ENCODE results near the gene OVCA2.

DNA sequence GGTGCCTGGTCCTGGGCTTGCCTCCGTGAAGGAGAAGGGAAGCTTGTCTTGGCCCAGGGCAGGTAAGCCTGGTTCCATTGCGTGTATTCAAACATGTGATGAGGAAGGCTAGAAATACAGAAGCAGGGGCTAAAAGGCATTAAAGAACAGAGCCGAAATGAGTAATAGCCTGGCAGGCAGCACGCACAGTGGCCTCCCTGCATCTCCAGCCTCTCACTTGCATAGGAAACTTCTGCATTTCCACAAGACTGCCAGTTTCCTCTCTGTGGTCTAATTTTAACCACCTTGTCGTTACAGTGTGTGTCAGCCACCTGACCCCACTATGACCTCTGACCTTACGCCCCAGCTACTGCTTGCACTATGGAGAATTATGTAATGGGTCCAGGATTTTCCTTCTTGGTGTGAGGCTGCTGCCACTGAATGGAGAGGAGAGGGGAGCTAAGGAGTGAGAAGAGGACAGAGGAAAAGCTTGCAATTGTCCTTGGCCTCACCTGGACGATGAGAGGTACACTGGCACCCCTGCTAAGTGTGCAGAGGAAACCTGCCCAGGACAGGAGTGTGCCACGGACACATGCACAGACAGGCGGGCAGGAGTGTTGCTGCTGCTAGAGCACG, 45.9 kb downstream of the OVCA2 start:
- TF ChIP-seq, protein P1, sequence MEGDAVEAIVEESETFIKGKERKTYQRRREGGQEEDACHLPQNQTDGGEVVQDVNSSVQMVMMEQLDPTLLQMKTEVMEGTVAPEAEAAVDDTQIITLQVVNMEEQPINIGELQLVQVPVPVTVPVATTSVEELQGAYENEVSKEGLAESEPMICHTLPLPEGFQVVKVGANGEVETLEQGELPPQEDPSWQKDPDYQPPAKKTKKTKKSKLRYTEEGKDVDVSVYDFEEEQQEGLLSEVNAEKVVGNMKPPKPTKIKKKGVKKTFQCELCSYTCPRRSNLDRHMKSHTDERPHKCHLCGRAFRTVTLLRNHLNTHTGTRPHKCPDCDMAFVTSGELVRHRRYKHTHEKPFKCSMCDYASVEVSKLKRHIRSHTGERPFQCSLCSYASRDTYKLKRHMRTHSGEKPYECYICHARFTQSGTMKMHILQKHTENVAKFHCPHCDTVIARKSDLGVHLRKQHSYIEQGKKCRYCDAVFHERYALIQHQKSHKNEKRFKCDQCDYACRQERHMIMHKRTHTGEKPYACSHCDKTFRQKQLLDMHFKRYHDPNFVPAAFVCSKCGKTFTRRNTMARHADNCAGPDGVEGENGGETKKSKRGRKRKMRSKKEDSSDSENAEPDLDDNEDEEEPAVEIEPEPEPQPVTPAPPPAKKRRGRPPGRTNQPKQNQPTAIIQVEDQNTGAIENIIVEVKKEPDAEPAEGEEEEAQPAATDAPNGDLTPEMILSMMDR (IDR thresholded peaks at IDR 0.05; ENCODE audit: insufficient read depth, low read length, poor library complexity, severe bottlenecking) = no peak
- no peak for TF ChIP-seq EZH2phosphoT487 (conservative IDR thresholded peaks at IDR 0.05; ENCODE audit: low read length)

All from SU-DHL-6 (cell line).